K562 (cell line): Measurements from ENCODE around the gene FBLN7. TPM values are rescaled to one million over a fixed set of nuclear protein-coding genes. Genes with fewer than 3 reads are reported as not detected.

ENCODE experiments used
- FOXJ3 ChIP-seq: sonication (generic); formaldehyde crosslinking; IDR thresholded peaks from 2 replicates; pipeline ENCODE4 v1.4.0; 2020; ENCODE audit warnings: mild to moderate bottlenecking, missing genetic modification reagents
- MCM2 ChIP-seq: fragments of 450-650 bp; IDR thresholded peaks from 2 replicates; pipeline ENCODE4 v1.6.1; 2017; ENCODE audit warnings: low read depth, mild to moderate bottlenecking
- NBN ChIP-seq: fragments of 450-650 bp; IDR thresholded peaks from 2 replicates; pipeline ENCODE4 v1.6.1; 2016; ENCODE audit warnings: low read depth, mild to moderate bottlenecking
- NCOA2 ChIP-seq, 2 experiments: fragments of 450-650 bp; IDR thresholded peaks; 2 replicates each; pipeline ENCODE4 v1.6.1; 2018; ENCODE audit warnings: mild to moderate bottlenecking in 2 of 2, moderate library complexity in 1 of 2; ENCODE audit not compliant: partially characterized antibody in 2 of 2
- WHSC1 ChIP-seq: IDR thresholded peaks from one replicate; pipeline ENCODE4 v1.6.1; 2012; ENCODE audit warnings: low read length, control low read depth, inconsistent platforms
- polyA plus RNA-seq, 8 experiments: library from polyadenylated mRNA; depleted of rRNA in 4 of 8; stranded (reverse) in 5 of 8; unstranded in 3 of 8; fragments of >200 nt; fragmentation: Nextera tagmentation in 2 of 8; fragmentation: Illumina TruSeq in 1 of 8; extraction: Ambion mirVana in 2 of 8; extraction: Trizol in 1 of 8; gene quantifications; 2 replicates each; pipeline versions ENCODE4 v1.2.1 to v1.2.3, GENCODE V29; 2011 to 2014; ENCODE audit warnings: inconsistent platforms in 1 of 8, missing spikeins in 1 of 8
- total RNA-seq, 7 experiments: library from RNA; depleted of rRNA in 6 of 7; stranded (reverse); fragments of >200 nt in 6 of 7; fragmentation: Illumina TruSeq in 2 of 7; extraction: Trizol in 2 of 7; gene quantifications; 2 replicates each; pipeline versions ENCODE4 v1.2.1 to v1.2.3, GENCODE V29; 2011 to 2021; ENCODE audit warnings: low replicate concordance in 1 of 7
- TF ChIP-seq, protein P1 (sequence below): fragments of 250-450 bp; sonication (Bioruptor Pico); IDR thresholded peaks from 2 replicates; pipeline ENCODE4 v1.5.0; 2021; ENCODE audit warnings: mild to moderate bottlenecking, moderate library complexity
- TF ChIP-seq, protein P2 (sequence below): fragments of 450-650 bp; formaldehyde crosslinking; IDR thresholded peaks from 2 replicates; pipeline ENCODE4 v1.4.0; 2022; ENCODE audit warnings: mild to moderate bottlenecking, moderate library complexity
- TF ChIP-seq, protein P3 (sequence below): fragments of 250-450 bp; sonication (Bioruptor Pico); IDR thresholded peaks from 2 replicates; pipeline ENCODE4 v1.5.0; 2020; ENCODE audit warnings: mild to moderate bottlenecking

The FBLN7 gene
- total and polyA plus RNA-seq, 9 of the 15 experiments (the other 6 are each of a cell fraction or from before 2014, with no cell fraction given): 0.13 TPM; not detected in 8

DNA sequence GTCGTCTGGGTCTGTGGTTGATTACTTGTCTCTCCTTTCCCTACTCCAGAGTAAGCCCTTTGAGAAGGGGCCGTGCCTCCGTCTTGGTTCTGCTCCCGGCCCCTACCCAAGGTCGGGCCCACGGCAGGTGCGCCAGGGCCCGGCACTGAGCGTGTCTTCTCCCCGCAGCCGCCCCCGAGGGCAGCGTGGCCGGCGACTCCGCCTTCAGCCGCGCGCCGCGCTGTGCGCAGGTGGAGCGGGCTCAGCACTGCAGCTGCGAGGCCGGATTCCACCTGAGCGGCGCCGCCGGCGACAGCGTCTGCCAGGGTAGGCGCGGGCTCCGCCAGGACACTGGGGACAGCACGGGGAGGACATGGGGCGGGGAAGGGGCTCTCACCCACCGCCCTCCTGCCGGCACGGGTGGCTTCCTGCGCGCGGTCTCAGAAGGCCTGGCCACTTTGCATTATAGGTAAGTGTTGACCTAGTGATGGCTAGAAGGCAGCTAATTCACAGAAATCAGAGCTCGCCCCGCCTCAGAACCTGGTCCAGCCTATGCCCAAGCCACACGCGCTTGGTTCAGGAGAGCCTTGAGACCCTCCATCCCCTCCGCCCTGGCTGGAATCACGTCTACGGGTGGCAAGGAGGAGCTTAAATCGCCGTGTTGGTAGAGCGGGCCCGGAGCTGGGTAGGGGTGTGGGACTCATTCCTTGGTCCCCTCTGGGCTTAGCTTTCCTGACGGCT is 43.5 kb downstream of the FBLN7 start (continued):
- TF ChIP-seq, protein P1, sequence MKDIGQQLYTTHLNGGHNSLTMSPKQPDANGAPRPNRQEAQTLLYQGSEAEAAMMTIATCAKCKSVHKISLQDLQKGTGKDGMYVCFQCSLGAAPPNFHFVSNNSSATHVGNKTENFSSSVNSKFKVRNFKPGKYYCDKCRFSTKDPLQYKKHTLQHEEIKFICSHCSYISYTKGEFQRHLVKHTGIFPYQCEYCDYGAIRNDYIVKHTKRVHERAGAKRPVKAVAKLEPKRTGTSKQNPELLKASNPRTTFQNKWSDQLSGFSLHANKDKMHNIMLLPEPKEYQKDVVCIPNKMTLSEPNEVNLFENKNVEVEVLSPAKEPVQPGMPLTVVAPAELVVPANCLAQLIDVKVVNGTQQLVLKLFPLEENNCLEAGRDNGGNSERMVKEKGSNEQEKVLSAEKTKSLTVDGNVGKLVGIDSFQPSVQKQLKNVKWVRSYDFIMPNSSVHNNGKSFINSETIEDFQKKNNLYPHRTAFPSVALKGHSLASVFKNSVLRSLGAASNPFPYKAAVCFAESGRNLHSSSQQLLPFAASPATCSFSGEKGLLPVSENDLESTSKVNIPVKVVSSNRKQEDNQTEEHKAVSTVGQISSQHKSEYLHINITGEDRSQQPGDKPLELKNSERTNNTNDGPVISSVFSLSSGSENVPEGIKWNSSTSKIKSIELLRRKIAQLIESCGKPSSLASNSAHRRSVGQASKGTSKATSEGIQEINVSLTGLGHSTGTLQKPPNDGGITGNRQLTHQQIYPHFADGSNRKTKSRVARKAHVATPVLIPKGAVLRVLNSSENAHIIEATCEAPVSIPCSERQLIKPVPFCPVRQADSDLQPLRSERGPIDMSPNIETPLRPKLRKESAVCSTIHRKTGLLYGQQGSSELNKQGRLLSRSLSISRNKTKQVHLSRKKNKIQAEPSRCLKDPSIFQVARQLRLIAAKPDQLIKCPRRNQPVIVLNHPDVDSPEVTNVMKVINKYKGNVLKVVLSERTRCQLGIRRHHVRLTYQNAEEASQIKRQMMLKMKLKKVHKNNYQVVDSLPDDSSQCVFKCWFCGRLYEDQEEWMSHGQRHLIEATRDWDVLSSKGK: no peak
- TF ChIP-seq WHSC1 (no peak), FOXJ3 (CRISPR knock-in tag) (no peak), NCOA2 (IDR thresholded peaks at IDR 0.05; ENCODE audit: partially characterized antibody in 2 of 2) (no peak), NBN (no peak), MCM2 (no peak)
- TF ChIP-seq, protein P2, sequence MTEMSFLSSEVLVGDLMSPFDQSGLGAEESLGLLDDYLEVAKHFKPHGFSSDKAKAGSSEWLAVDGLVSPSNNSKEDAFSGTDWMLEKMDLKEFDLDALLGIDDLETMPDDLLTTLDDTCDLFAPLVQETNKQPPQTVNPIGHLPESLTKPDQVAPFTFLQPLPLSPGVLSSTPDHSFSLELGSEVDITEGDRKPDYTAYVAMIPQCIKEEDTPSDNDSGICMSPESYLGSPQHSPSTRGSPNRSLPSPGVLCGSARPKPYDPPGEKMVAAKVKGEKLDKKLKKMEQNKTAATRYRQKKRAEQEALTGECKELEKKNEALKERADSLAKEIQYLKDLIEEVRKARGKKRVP (CRISPR knock-in tag): no peak
- TF ChIP-seq, protein P3, sequence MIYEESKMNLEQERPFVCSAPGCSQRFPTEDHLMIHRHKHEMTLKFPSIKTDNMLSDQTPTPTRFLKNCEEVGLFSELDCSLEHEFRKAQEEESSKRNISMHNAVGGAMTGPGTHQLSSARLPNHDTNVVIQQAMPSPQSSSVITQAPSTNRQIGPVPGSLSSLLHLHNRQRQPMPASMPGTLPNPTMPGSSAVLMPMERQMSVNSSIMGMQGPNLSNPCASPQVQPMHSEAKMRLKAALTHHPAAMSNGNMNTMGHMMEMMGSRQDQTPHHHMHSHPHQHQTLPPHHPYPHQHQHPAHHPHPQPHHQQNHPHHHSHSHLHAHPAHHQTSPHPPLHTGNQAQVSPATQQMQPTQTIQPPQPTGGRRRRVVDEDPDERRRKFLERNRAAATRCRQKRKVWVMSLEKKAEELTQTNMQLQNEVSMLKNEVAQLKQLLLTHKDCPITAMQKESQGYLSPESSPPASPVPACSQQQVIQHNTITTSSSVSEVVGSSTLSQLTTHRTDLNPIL: no peak
